ENCODE measurements around the gene SLC41A3. TPM values are rescaled to one million over a fixed set of nuclear protein-coding genes. Genes with fewer than 3 reads are reported as not detected.

SLC41A3 gene
- total and polyA plus RNA-seq, 2 of the 4 experiments (the other 2 are of a cell fraction), result 30.5 to 43.5 TPM

DNA sequence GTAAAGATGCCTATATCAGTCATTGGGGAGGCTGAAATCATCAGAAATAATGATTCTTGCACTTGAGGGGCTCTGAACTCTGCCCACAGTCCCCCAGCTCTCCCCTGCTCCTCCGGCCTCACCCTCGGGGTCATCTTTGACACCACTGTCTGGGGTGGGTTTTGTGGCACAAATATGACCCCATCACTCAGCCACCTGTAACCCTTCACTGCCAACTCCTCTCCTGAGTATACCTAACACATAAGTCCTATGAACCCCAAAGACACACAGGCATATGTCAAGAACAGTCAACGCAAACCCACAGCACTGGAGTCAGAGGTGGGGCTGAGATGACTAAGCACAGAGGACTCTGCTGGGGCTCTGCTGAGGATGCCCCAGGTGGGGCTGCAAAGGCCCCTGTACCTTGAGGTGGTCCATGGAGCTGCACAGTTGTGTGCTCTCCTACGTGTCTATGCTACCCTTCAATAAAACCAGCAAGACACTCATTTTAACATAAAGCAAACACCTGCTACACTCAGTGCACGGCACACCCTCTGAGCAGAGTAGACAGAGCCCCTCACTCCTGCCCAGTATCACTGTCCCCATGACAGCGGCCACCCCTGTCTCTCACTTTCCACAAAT is 29.9 kb downstream of the SLC41A3 start:
- H3K18ac ChIP-seq (ENCODE audit: low read depth, low read length), result no peak overlapping the region
- intact Hi-C loops (cut with micrococcal nuclease), result no loop called here
- no peak for DNase-seq
- no peak for TF ChIP-seq FOS (IDR thresholded peaks at IDR 0.05; ENCODE audit: low read depth, low read length)
- no peak for TF ChIP-seq ELK1 (IDR thresholded peaks at IDR 0.05; ENCODE audit: borderline replicate concordance, low read depth, low read length)
- no peak for TF ChIP-seq SMC3 (IDR thresholded peaks at IDR 0.05; ENCODE audit: low read depth, low read length)
- no peak for TF ChIP-seq MAFK (IDR thresholded peaks at IDR 0.05; ENCODE audit: low read depth, low read length)
- TF ChIP-seq MXI1 (IDR thresholded peaks at IDR 0.05; ENCODE audit: borderline replicate concordance, low read depth, low read length), result no peak
- no peak for TF ChIP-seq NFE2L2 (IDR thresholded peaks at IDR 0.05; ENCODE audit: low read depth, low read length)
- TF ChIP-seq CEBPB (IDR thresholded peaks at IDR 0.05; ENCODE audit: low read depth, low read length), result no peak
- no peak for TF ChIP-seq MAZ (IDR thresholded peaks at IDR 0.05; ENCODE audit: borderline replicate concordance, low read depth, low read length)
- 92% methylated on average over 3 of the region's 6 CpGs; no CpG with 5 or more reads in 1 of the 2 experiments for WGBS, 2 experiments (ENCODE audit: extremely low coverage in 2 of 2, insufficient read length in 1 of 2)
- no peak overlapping the region for H3K4ac ChIP-seq (ENCODE audit: low read depth, low read length)
- peaks cover 11% of the 10 kb centered on the region; the same call in 1 of the 2 replicates for H3K9me1 ChIP-seq (ENCODE audit: insufficient read depth, low read length)
- no peaks in the 10 kb centered on the region; the same call in 1 of the 2 replicates for H3K4me1 ChIP-seq (ENCODE audit: control insufficient read depth, insufficient read depth, low read length)
- H2AK5ac ChIP-seq (ENCODE audit: low read depth, low read length), result no peak overlapping the region
- no peak overlapping the region for H3K14ac ChIP-seq (replicated peaks; ENCODE audit: low read depth, low read length)
- no peak overlapping the region for H2AFZ ChIP-seq (replicated peaks; ENCODE audit: low read length, poor library complexity)
- ChIA-PET CTCF (no interaction called here), POLR2A (ENCODE audit: unreplicated experiment) (no interaction called here)
- H3K27ac ChIP-seq (ENCODE audit: insufficient read depth, low read length), result no peak overlapping the region
- BruUV-seq (replicated peaks), result no TSS peak
- H3K56ac ChIP-seq (ENCODE audit: extremely low read depth, insufficient read depth, low read length), result no peak overlapping the region
- H3K9me3 ChIP-seq (ENCODE audit: control insufficient read depth, insufficient read depth, low read length), result no peaks in the 10 kb centered on the region
- no peak overlapping the region for H2BK120ac ChIP-seq (ENCODE audit: low read depth, low read length)
- no peak overlapping the region for H2BK15ac ChIP-seq (ENCODE audit: low read depth, low read length)
- no peak overlapping the region for H3K4me2 ChIP-seq (ENCODE audit: low read depth, low read length)
- no peak overlapping the region for H3K4me3 ChIP-seq (ENCODE audit: insufficient read depth, low read depth, low read length)
- dilution Hi-C loops (cut with HindIII; ENCODE audit: low sequenced_read_pairs, unreplicated experiment), result no loop called here
- no peak overlapping the region for H4K5ac ChIP-seq (ENCODE audit: low read depth, low read length)
- no peak overlapping the region for H3K9ac ChIP-seq (ENCODE audit: low read depth, low read length)
- in situ Hi-C loops (cut with MboI; ENCODE audit: low sequenced_read_pairs), result no loop called here
- no peak overlapping the region for H2BK5ac ChIP-seq (ENCODE audit: low read depth, low read length, poor library complexity, severe bottlenecking)
- H4K20me1 ChIP-seq (ENCODE audit: insufficient read depth, low read length), result no peaks in the 10 kb centered on the region; the same call in 1 of the 2 replicates
- no peaks in the 10 kb centered on the region for H3K27me3 ChIP-seq (ENCODE audit: control insufficient read depth, insufficient read depth, low read length)
- no peak overlapping the region for H4K91ac ChIP-seq (ENCODE audit: insufficient read depth, low read depth, low read length)
- no peak for ATAC-seq (ENCODE audit: low read depth)
- no peak overlapping the region for H3K23ac ChIP-seq (ENCODE audit: low read depth, low read length)
- no peak overlapping the region for H2AK9ac ChIP-seq (replicated peaks; ENCODE audit: low read depth, low read length, poor library complexity)
- 0 out of 4 replicates have a peak, but pooled peaks cover 0 to 3% of the 10 kb centered on the region in 2 experiments for H3K79me1 ChIP-seq (ENCODE audit: low read depth in 1 of 2, low read length in 2 of 2)
- no peak overlapping the region for H2BK20ac ChIP-seq (ENCODE audit: low read depth, low read length)
- no peak overlapping the region for H4K8ac ChIP-seq (ENCODE audit: low read depth in 2 of 2, low read length in 2 of 2)
- H3K36me3 ChIP-seq (ENCODE audit: control insufficient read depth, insufficient read depth, low read length), result no peaks in the 10 kb centered on the region

Measured in IMR-90 (cell line).